IMR-90 (cell line): ENCODE measurements around the gene FBRSL1. TPM values are rescaled to one million over a fixed set of nuclear protein-coding genes. Genes with fewer than 3 reads are reported as not detected.

ENCODE experiments used
- ATAC-seq: fragments of 200-7000 bp; cut with Tn5 transposase; 2 replicates; pipeline ENCODE4 v1.9.1; 2020; ENCODE audit warnings: low read depth, mild to moderate bottlenecking, moderate library complexity
- BruUV-seq: library from RNA; stranded (reverse); fragments of 400-500 nt; replicated peaks from 2 replicates; lab custom pipeline; 2021; lab: Mats Ljungman, UMichigan
- CTCF ChIA-PET: fragments of 300-600 bp; formaldehyde crosslinking; extraction: SDS; loops from one replicate; lab custom pipeline; 2021; ENCODE audit warnings: antibody characterized with exemption; lab: Yijun Ruan, JAX
- POLR2A ChIA-PET: fragments of 300-600 bp; sonication (Branson Sonifier 250); formaldehyde crosslinking; loops from one replicate; lab custom pipeline; 2022; ENCODE audit warnings: antibody characterized with exemption; ENCODE audit not compliant: unreplicated experiment; lab: Charles Lee
- DNase-seq: peaks from one replicate; pipeline ENCODE4 v3.0.0; 2013
- H2AFZ ChIP-seq: replicated peaks from 2 replicates; pipeline ENCODE3; 2013; ENCODE audit warnings: low read length, mild to moderate bottlenecking; ENCODE audit not compliant: poor library complexity
- H2AK5ac ChIP-seq: 2 replicates; pipeline ENCODE4 v1.6.1; 2013; ENCODE audit warnings: low read depth, low read length, inconsistent platforms
- H2AK9ac ChIP-seq: replicated peaks from 2 replicates; pipeline ENCODE3; 2013; ENCODE audit warnings: mild to moderate bottlenecking, low read depth, low read length, moderate library complexity; ENCODE audit not compliant: poor library complexity
- H2BK120ac ChIP-seq: 2 replicates; pipeline ENCODE4 v1.6.1; 2013; ENCODE audit warnings: low read depth, low read length, inconsistent platforms
- H2BK15ac ChIP-seq: 3 replicates; pipeline ENCODE4 v1.6.1; 2013; ENCODE audit warnings: low read depth, low read length, inconsistent platforms
- H2BK20ac ChIP-seq: 2 replicates; pipeline ENCODE4 v1.6.1; 2013; ENCODE audit warnings: low read depth, mild to moderate bottlenecking, inconsistent platforms, low read length, moderate library complexity
- H2BK5ac ChIP-seq: 2 replicates; pipeline ENCODE4 v1.6.1; 2013; ENCODE audit warnings: mild to moderate bottlenecking, low read depth, low read length, inconsistent platforms; ENCODE audit not compliant: poor library complexity, severe bottlenecking
- H3K14ac ChIP-seq: replicated peaks from 2 replicates; pipeline ENCODE4 v1.6.1; 2013; ENCODE audit warnings: low read depth, low read length, inconsistent platforms
- H3K18ac ChIP-seq: 2 replicates; pipeline ENCODE4 v1.6.1; 2013; ENCODE audit warnings: low read depth, low read length, control low read depth
- H3K23ac ChIP-seq: 2 replicates; pipeline ENCODE4 v1.6.1; 2013; ENCODE audit warnings: low read depth, low read length, inconsistent platforms
- H3K27ac ChIP-seq: 2 replicates; pipeline ENCODE4 v1.5.1; 2013; ENCODE audit warnings: mild to moderate bottlenecking, control low read depth, low read length; ENCODE audit not compliant: insufficient read depth
- H3K27me3 ChIP-seq: 2 replicates; pipeline ENCODE4 v1.6.1; 2013; ENCODE audit warnings: low read length; ENCODE audit not compliant: control insufficient read depth, insufficient read depth
- H3K36me3 ChIP-seq: 2 replicates; pipeline ENCODE4 v1.6.1; 2013; ENCODE audit warnings: low read length, mixed read lengths; ENCODE audit not compliant: control insufficient read depth, insufficient read depth
- H3K4ac ChIP-seq: 2 replicates; pipeline ENCODE4 v1.6.1; 2013; ENCODE audit warnings: low read depth, low read length, inconsistent platforms
- H3K4me1 ChIP-seq: 2 replicates; pipeline ENCODE4 v1.6.1; 2013; ENCODE audit warnings: low read length, mixed read lengths; ENCODE audit not compliant: control insufficient read depth, insufficient read depth
- H3K4me2 ChIP-seq: 2 replicates; pipeline ENCODE4 v1.6.1; 2013; ENCODE audit warnings: low read depth, mild to moderate bottlenecking, control low read depth, low read length, moderate library complexity
- H3K4me3 ChIP-seq: 2 replicates; pipeline ENCODE4 v1.5.1; 2013; ENCODE audit warnings: low read depth, mild to moderate bottlenecking, control low read depth, low read length, moderate library complexity; ENCODE audit not compliant: insufficient read depth
- H3K56ac ChIP-seq: 2 replicates; pipeline ENCODE4 v1.6.1; 2013; ENCODE audit warnings: low read length, inconsistent platforms; ENCODE audit not compliant: insufficient read depth; ENCODE audit errors: extremely low read depth
- H3K79me1 ChIP-seq, 2 experiments: 2 replicates each; pipeline ENCODE4 v1.6.1; 2013; ENCODE audit warnings: low read length in 2 of 2, inconsistent platforms in 1 of 2, low read depth in 1 of 2
- H3K9ac ChIP-seq: 2 replicates; pipeline ENCODE4 v1.6.1; 2013; ENCODE audit warnings: low read depth, low read length, control low read depth
- H3K9me1 ChIP-seq: 2 replicates; pipeline ENCODE4 v1.6.1; 2013; ENCODE audit warnings: low read length, inconsistent platforms; ENCODE audit not compliant: insufficient read depth
- H3K9me3 ChIP-seq: 2 replicates; pipeline ENCODE4 v1.6.1; 2013; ENCODE audit warnings: low read length; ENCODE audit not compliant: control insufficient read depth, insufficient read depth
- H4K20me1 ChIP-seq: 2 replicates; pipeline ENCODE4 v1.6.1; 2013; ENCODE audit warnings: low read length, inconsistent platforms; ENCODE audit not compliant: insufficient read depth
- H4K5ac ChIP-seq: 2 replicates; pipeline ENCODE4 v1.6.1; 2013; ENCODE audit warnings: mild to moderate bottlenecking, low read depth, low read length, control low read depth
- H4K8ac ChIP-seq, 2 experiments: 2 replicates each; pipeline ENCODE4 v1.6.1; 2013; ENCODE audit warnings: low read depth in 2 of 2, low read length in 2 of 2, control low read depth in 1 of 2, inconsistent platforms in 1 of 2
- H4K91ac ChIP-seq: 2 replicates; pipeline ENCODE4 v1.6.1; 2013; ENCODE audit warnings: low read depth, low read length, inconsistent platforms; ENCODE audit not compliant: insufficient read depth
- CHD1 ChIP-seq: IDR thresholded peaks from 2 replicates; pipeline ENCODE4 v1.6.1; 2012; ENCODE audit warnings: low read depth, low read length, improper control_type of control experiment
- CTCF ChIP-seq: conservative IDR thresholded peaks from 2 replicates; pipeline ENCODE4 v1.5.1; 2012; ENCODE audit warnings: mild to moderate bottlenecking, low read depth, low read length, improper control_type of control experiment
- ELK1 ChIP-seq: fragments of 150-350 bp; IDR thresholded peaks from 2 replicates; pipeline ENCODE4 v1.6.1; 2016; ENCODE audit warnings: low read depth, mild to moderate bottlenecking, low read length, moderate library complexity, borderline replicate concordance
- WGBS, 2 experiments: methylation state at CpG; one replicate each; pipeline versions ENCODE4 v1.1.5 to v1.1.7; 2013; ENCODE audit warnings: missing lambda C conversion rate in 2 of 2; ENCODE audit not compliant: insufficient read length in 1 of 2; ENCODE audit errors: extremely low coverage in 2 of 2; 5-methylcytosine and 5-hydroxymethylcytosine counted together
- dilution Hi-C: fragments of 300-500 bp; cut with HindIII; formaldehyde crosslinking; loops from one replicate; pipeline ENCODE4 v1.14.3; 2018; ENCODE audit warnings: low sequenced_read_pairs; ENCODE audit not compliant: unreplicated experiment
- in situ Hi-C: fragments of 300-500 bp; cut with MboI; formaldehyde crosslinking; loops from 3 replicates; pipeline ENCODE4 v1.14.3; 2019; ENCODE audit warnings: low sequenced_read_pairs, inconsistent platforms, mixed read lengths
- intact Hi-C: fragments of 100-400 bp; cut with micrococcal nuclease; formaldehyde crosslinking; loops from 2 replicates; pipeline ENCODE4 v1.10.0; 2022
- polyA plus RNA-seq, 3 experiments: library from polyadenylated mRNA; depleted of rRNA; stranded (reverse); fragments of >200 nt; gene quantifications; 2 replicates each; pipeline ENCODE4 v1.2.3, GENCODE V29; 2012; ENCODE audit warnings: low replicate concordance in 1 of 3
- total RNA-seq: library from RNA; depleted of rRNA; stranded (reverse); fragments of >200 nt; gene quantifications from 2 replicates; pipeline ENCODE4 v1.2.3, GENCODE V29; 2012

FBRSL1 gene
- total and polyA plus RNA-seq, 2 of the 4 experiments (the other 2 are of a cell fraction), result 0.36 to 10.8 TPM

GRCh38 chr12:132451836-132452195 is 38.1 kb upstream of the FBRSL1 start:
- intact Hi-C loops, result no loop called here
- H3K4me2 ChIP-seq, result no peak overlapping the region
- POLR2A ChIA-PET, result no interaction called here

More at GRCh38 chr12:132451836-132452195, 38.1 kb upstream of the FBRSL1 start:
- Histone ChIP-seq H2AK5ac (no peak overlapping the region), H3K36me3 (no peaks in the 10 kb centered on the region), H3K9me3 (no peaks in the 10 kb centered on the region; the same call in 1 of the 2 replicates), H3K23ac (no peak overlapping the region), H4K20me1 (no peaks in the 10 kb centered on the region), H3K79me1 (no peaks in the 10 kb centered on the region), H2BK5ac (no peak overlapping the region), H2AFZ (peak overlapping the region; percentile 32), H3K9me1 (peaks cover 4% of the 10 kb centered on the region; the same call in 1 of the 2 replicates), H2BK20ac (no peak overlapping the region), H3K4ac (no peak overlapping the region), H2BK120ac (no peak overlapping the region), H2AK9ac (no peak overlapping the region), H4K91ac (no peak overlapping the region), H4K5ac (no peak overlapping the region), H3K4me1 (no peaks in the 10 kb centered on the region), H3K18ac (no peak overlapping the region), H3K56ac (no peak overlapping the region), H3K27me3 (peaks cover 31% of the 10 kb centered on the region), H2BK15ac (no peak overlapping the region), H3K27ac (no peak overlapping the region), H4K8ac (no peak overlapping the region), H3K14ac (no peak overlapping the region), H3K4me3 (no peak overlapping the region), H3K9ac (no peak overlapping the region)
- in situ Hi-C loops, result no loop called here
- dilution Hi-C loops, result no loop called here
- ATAC-seq, result no peak
- CTCF ChIA-PET, result no interaction called here
- no peak for TF ChIP-seq ELK1
- no peak for TF ChIP-seq CTCF
- no peak for TF ChIP-seq CHD1
- no TSS peak for BruUV-seq
- 78% methylated on average over 6 of the region's 10 CpGs; no CpG with 5 or more reads in 1 of the 2 experiments for WGBS, 2 experiments
- DNase-seq, result no peak
